B cell (primary cell): ENCODE data around the gene CAMK2B. TPM values are rescaled to one million over a fixed set of nuclear protein-coding genes. Genes with fewer than 3 reads are reported as not detected.

Experiments used
- ATAC-seq: fragments of 200-7000 bp; cut with Tn5 transposase; one replicate; pipeline ENCODE4 v1.10.0; 2021; ENCODE audit warnings: low read depth, mild to moderate bottlenecking, moderate number of reproducible peaks, moderate library complexity
- CTCF ChIA-PET: fragments of 350-600 bp; sonication (Branson Sonifier 250); formaldehyde crosslinking; loops from one replicate; lab custom pipeline; 2021; ENCODE audit warnings: antibody characterized with exemption, inconsistent platforms; lab: Charles Lee
- POLR2A ChIA-PET: fragments of 350-600 bp; sonication (Branson Sonifier 250); formaldehyde crosslinking; loops from one replicate; lab custom pipeline; 2021; ENCODE audit warnings: antibody characterized with exemption; lab: Charles Lee
- DNase-seq: peaks from one replicate; pipeline ENCODE4 v3.0.0; 2013
- H2AFZ ChIP-seq: 2 replicates; pipeline ENCODE4 v1.6.1; 2012; ENCODE audit warnings: mild to moderate bottlenecking, low read depth, low read length; ENCODE audit not compliant: insufficient read depth, poor library complexity, severe bottlenecking
- H3K27ac ChIP-seq, 2 donors: 1 replicate in 1 of 2; 2 replicates in 1 of 2; pipeline ENCODE4 v1.5.1; 2012 to 2013; ENCODE audit warnings: low read length in 2 of 2, mild to moderate bottlenecking in 2 of 2, moderate library complexity in 1 of 2
- H3K27me3 ChIP-seq, 4 experiments: fragments of 200-600 bp in 1 of 4; sonication (generic) in 1 of 4; replicated peaks in 1 of 4; 1 replicate in 2 of 4; 2 replicates in 2 of 4; pipeline versions ENCODE4 v1.6.1 to v1.7.0; 2013 to 2016; ENCODE audit warnings: low read length in 3 of 4, mild to moderate bottlenecking in 2 of 4, mixed read lengths in 1 of 4, moderate library complexity in 1 of 4; ENCODE audit not compliant: insufficient read depth in 4 of 4, control insufficient read depth in 3 of 4; ENCODE audit errors: control extremely low read depth in 1 of 4
- H3K36me3 ChIP-seq, 2 experiments: replicated peaks in 1 of 2; 1 replicate in 1 of 2; 2 replicates in 1 of 2; pipeline versions ENCODE4 v1.6.1 to v1.7.1; 2013; ENCODE audit warnings: low read length in 1 of 2; ENCODE audit not compliant: insufficient read depth in 2 of 2, control insufficient read depth in 1 of 2; ENCODE audit errors: control extremely low read depth in 1 of 2, extremely low read depth in 1 of 2
- H3K4me1 ChIP-seq, 2 donors: fragments of 200-600 bp in 1 of 2; sonication (generic) in 1 of 2; 1 replicate in 1 of 2; 2 replicates in 1 of 2; pipeline versions ENCODE4 v1.5.1 to v1.6.1; 2013 to 2017; ENCODE audit warnings: low read length in 2 of 2; ENCODE audit not compliant: control insufficient read depth in 2 of 2, insufficient read depth in 2 of 2
- H3K4me2 ChIP-seq: replicated peaks from 2 replicates; pipeline ENCODE3; 2012; ENCODE audit warnings: mild to moderate bottlenecking, low read depth, low read length; ENCODE audit not compliant: poor library complexity, severe bottlenecking
- H3K4me3 ChIP-seq, 5 experiments: fragments of 200-600 bp in 1 of 5; sonication (generic) in 1 of 5; 1 replicate in 3 of 5; 2 replicates in 2 of 5; pipeline versions ENCODE4 v1.5.1 to v1.7.0; 2011 to 2016; ENCODE audit warnings: low read length in 4 of 5, mild to moderate bottlenecking in 4 of 5, low read depth in 2 of 5, control low read depth in 1 of 5, moderate library complexity in 1 of 5; ENCODE audit not compliant: insufficient read depth in 1 of 5; ENCODE audit errors: control extremely low read depth in 1 of 5, extremely low read depth in 1 of 5
- H3K79me2 ChIP-seq: fragments of 200-600 bp; sonication (generic); one replicate; pipeline ENCODE4 v1.6.0; 2016; ENCODE audit warnings: low read length; ENCODE audit not compliant: control insufficient read depth, insufficient read depth
- H3K9ac ChIP-seq: fragments of 200-600 bp; sonication (generic); 2 replicates; pipeline ENCODE4 v1.6.1; 2017; ENCODE audit warnings: mild to moderate bottlenecking, low read length, moderate library complexity
- H3K9me3 ChIP-seq, 3 donors: one replicate each; pipeline versions ENCODE4 v1.6.1 to v1.7.1; 2013; ENCODE audit warnings: low read length in 2 of 3; ENCODE audit not compliant: control insufficient read depth in 2 of 3, insufficient read depth in 1 of 3; ENCODE audit errors: control extremely low read depth in 1 of 3
- H4K20me1 ChIP-seq: 2 replicates; pipeline ENCODE4 v1.6.0; 2012; ENCODE audit warnings: mild to moderate bottlenecking, low read length; ENCODE audit not compliant: insufficient read depth, control insufficient read depth, poor library complexity, severe bottlenecking
- H3K27ac Mint-ChIP-seq: one replicate; pipeline ENCODE4 v1.8.0; 2021; ENCODE audit warnings: mixed read lengths
- H3K27me3 Mint-ChIP-seq: one replicate; pipeline ENCODE4 v1.8.0; 2021; ENCODE audit warnings: mixed read lengths
- H3K4me1 Mint-ChIP-seq: one replicate; pipeline ENCODE4 v1.8.0; 2021; ENCODE audit warnings: mixed read lengths
- H3K4me3 Mint-ChIP-seq: one replicate; pipeline ENCODE4 v1.8.0; 2021; ENCODE audit warnings: mixed read lengths
- H3K9me3 Mint-ChIP-seq: one replicate; pipeline ENCODE4 v1.8.0; 2022; ENCODE audit warnings: mixed read lengths; ENCODE audit not compliant: insufficient read depth
- EZH2 ChIP-seq: IDR thresholded peaks from 2 replicates; pipeline ENCODE4 v1.6.1; 2012; ENCODE audit warnings: borderline replicate concordance, low read depth, mild to moderate bottlenecking, moderate library complexity, low read length; ENCODE audit not compliant: insufficient read depth, poor library complexity, severe bottlenecking
- WGBS: methylation state at CpG from one replicate; pipeline ENCODE4 v1.1.5; 2013; ENCODE audit warnings: missing lambda C conversion rate; ENCODE audit not compliant: insufficient coverage; 5-methylcytosine and 5-hydroxymethylcytosine counted together
- intact Hi-C: fragments of 100-400 bp; cut with micrococcal nuclease; formaldehyde crosslinking; loops from one replicate; pipeline ENCODE4 v1.10.0; 2022
- polyA plus RNA-seq: library from polyadenylated mRNA; depleted of rRNA; stranded (reverse); fragments of >200 nt; gene quantifications from 2 replicates; pipeline ENCODE4 v1.2.3, GENCODE V29; 2012
- total RNA-seq, 2 donors: library from RNA; stranded (reverse); fragments of 120-200 nt in 1 of 2; gene quantifications; 1 replicate in 1 of 2; 2 replicates in 1 of 2; pipeline versions ENCODE4 v1.2.3 to v1.2.4, GENCODE V29; 2013 to 2022
- TF ChIP-seq, protein P1 (sequence below): fragments of 200-600 bp; IDR thresholded peaks from one replicate; pipeline ENCODE4 v1.8.0; 2022; ENCODE audit warnings: antibody characterized with exemption, mild to moderate bottlenecking

The CAMK2B gene
- total and polyA plus RNA-seq, 2 donors (not counting 1 experiment from before 2014, with no cell fraction given): 0.42 TPM; not detected in 1

DNA sequence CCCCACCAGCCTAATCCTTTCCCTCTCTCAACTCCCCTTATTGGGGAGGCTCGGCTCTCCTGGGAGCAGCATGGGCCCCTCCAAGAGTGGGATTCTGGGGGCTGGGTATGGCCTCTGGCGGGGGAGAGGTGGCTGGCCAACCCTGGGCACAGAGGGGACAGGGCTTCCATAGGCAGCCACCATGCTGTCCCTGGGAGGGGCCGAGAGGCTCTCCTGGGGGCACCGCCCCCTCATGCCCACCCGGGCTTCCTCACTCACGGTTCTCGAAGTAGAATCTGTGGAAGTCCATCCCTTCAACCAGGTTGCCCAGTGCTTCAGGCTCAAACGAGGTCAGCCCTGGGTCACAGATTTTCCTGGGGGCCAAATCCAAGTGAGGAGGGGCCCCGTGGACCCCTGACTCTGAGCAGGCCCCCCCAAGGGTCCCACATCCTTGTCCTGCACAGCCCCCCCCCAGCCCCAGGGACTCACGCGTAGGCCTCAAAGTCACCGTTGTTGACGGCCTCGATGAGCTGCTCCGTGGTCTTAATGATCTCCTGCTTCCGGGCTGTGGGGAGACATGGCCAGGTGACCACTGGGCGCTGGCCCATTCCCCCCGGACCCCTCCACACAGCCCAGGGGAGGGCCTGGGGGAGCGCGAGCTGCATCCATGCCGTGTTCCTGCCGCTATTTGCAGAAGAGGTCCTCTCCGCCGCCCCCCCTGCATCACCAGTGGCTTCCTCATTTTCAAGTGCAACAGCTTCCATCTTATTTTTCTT, 104.9 kb downstream of the CAMK2B start:
- no peak overlapping the region for H3K27ac Mint-ChIP-seq
- no peak overlapping the region for H3K27ac ChIP-seq
- H3K4me3 Mint-ChIP-seq: no peak overlapping the region
- TF ChIP-seq, protein P1, sequence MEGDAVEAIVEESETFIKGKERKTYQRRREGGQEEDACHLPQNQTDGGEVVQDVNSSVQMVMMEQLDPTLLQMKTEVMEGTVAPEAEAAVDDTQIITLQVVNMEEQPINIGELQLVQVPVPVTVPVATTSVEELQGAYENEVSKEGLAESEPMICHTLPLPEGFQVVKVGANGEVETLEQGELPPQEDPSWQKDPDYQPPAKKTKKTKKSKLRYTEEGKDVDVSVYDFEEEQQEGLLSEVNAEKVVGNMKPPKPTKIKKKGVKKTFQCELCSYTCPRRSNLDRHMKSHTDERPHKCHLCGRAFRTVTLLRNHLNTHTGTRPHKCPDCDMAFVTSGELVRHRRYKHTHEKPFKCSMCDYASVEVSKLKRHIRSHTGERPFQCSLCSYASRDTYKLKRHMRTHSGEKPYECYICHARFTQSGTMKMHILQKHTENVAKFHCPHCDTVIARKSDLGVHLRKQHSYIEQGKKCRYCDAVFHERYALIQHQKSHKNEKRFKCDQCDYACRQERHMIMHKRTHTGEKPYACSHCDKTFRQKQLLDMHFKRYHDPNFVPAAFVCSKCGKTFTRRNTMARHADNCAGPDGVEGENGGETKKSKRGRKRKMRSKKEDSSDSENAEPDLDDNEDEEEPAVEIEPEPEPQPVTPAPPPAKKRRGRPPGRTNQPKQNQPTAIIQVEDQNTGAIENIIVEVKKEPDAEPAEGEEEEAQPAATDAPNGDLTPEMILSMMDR: no peak
- TF ChIP-seq EZH2: no peak
- ATAC-seq (no peak), DNase-seq (no peak)
- H3K4me1 ChIP-seq: no peaks in the 10 kb centered on the region
- ChIA-PET POLR2A (no interaction called here), CTCF (no interaction called here)
- H3K27me3 ChIP-seq: peaks cover 0 to 3% (median 0%) of the 10 kb centered on the region in 4 experiments
- H3K9me3 ChIP-seq: no peaks in the 10 kb centered on the region
- no peaks in the 10 kb centered on the region for H3K36me3 ChIP-seq
- intact Hi-C loops: no loop called here
- no peaks in the 10 kb centered on the region for H3K79me2 ChIP-seq
- H3K9me3 Mint-ChIP-seq: no peaks in the 10 kb centered on the region
- WGBS: 87% methylated on average over 17 of the region's 24 CpGs
- H3K4me1 Mint-ChIP-seq: no peaks in the 10 kb centered on the region
- no peak overlapping the region for H3K4me2 ChIP-seq
- H3K27me3 Mint-ChIP-seq: peaks cover 4% of the 10 kb centered on the region
- no peak overlapping the region for H3K9ac ChIP-seq
- no peak overlapping the region for H2AFZ ChIP-seq
- H4K20me1 ChIP-seq: no peaks in the 10 kb centered on the region
- H3K4me3 ChIP-seq: no peak overlapping the region

DNA sequence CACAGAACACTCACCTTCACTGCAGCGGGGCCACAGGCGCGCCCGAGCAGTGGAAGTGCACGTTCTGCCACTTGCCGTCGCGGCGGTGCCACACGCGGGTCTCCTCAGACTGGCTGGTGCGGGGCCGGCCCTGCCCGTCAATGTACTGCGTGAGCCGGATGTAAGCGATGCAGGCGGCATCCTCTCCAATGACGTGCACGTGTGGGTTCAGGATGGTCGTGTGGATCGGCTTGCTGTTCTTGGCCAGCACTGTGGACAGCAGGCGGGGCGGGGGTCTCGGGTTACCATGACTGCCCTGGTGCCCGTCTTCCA, 105.4 kb downstream of the CAMK2B start:
- Histone ChIP-seq H2AFZ (no peak overlapping the region), H3K36me3 (no peaks in the 10 kb centered on the region), H3K27ac (no peak overlapping the region), H3K9me3 (no peaks in the 10 kb centered on the region), H3K9ac (no peak overlapping the region), H4K20me1 (no peaks in the 10 kb centered on the region), H3K4me3 (no peak overlapping the region), H3K79me2 (no peaks in the 10 kb centered on the region), H3K4me2 (no peak overlapping the region), H3K4me1 (no peaks in the 10 kb centered on the region), H3K27me3 (peaks cover 0 to 2% (median 0%) of the 10 kb centered on the region in 4 experiments)
- Mint-ChIP-seq H3K9me3 (no peaks in the 10 kb centered on the region), H3K4me1 (peaks cover 1% of the 10 kb centered on the region), H3K27me3 (peaks cover 4% of the 10 kb centered on the region), H3K4me3 (no peak overlapping the region), H3K27ac (no peak overlapping the region)
- intact Hi-C loops: no loop called here
- no peak for ATAC-seq
- DNase-seq: no peak
- CTCF ChIA-PET: no interaction called here
- 93% methylated on average over 22 of the region's 26 CpGs for WGBS
- POLR2A ChIA-PET: no interaction called here
- TF ChIP-seq EZH2: no peak
- TF ChIP-seq, protein P1: no peak
